DMS153 (cell line): ENCODE results near the gene C4BPB.

Experiments
- DNase-seq: peaks from one replicate; lab custom pipeline; 2025; lab: John Stamatoyannopoulos, UW

C4BPB gene

DNA sequence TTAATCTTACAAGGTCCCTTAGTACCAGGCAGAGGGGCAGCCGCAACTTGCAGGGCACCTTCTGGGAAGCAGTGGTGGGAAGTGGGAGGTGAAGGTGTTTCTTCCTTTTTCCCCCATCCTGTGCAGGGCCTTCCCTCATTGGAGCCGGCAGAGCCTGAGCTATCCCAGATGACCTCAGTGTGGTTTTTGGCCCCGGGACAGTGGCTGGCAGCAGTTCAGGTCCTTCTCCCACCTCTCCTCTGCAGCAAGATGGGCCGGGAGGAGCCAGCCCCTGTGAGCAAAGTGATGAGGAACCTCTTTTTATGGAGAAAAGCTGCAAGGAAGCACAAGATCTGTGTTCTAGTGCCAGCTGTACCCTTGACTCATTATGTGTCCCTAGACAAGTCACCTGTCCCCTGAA is 28.8 kb upstream of the C4BPB start:
- DNase-seq = no peak

DNA sequence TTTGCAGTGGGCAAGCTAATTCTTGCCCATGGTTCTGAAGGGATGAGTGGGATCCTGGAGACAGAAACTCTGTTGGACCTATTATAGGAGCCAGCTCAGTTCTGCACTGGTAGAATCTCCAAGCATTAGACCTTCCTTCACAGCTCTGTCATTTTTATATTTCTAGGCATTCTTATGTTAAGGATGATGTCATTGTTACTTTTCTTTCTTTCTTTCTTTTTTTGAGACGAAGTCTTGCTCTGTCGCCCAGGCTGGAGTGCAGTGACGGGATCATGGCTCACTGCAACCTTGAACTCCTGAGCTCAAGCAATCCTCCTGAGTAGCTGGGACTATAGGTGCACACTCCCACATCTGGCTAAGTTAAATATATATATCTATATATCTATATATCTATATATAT is 28.1 kb upstream of the C4BPB start:
- DNase-seq = no peak

DNA sequence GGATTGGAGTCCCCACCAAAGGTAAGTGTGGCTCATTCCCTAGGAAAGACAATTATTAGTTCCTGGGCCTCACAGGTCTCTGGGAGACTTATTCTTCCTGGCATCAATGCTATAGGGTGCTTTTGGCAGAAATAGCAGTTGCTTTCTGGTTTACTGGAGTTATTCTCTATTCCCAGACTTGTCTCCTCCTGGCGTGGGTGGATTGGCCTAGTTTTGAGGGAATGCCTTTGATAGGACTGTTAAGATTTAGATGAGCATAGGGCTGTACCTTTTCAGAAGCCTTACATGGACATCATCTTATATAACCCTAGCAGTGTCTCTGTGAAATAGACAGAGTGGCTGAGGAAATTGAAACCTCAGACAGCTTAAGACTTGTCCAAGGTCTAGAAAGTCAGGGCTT is 26.6 kb upstream of the C4BPB start:
- DNase-seq = no peak

DNA sequence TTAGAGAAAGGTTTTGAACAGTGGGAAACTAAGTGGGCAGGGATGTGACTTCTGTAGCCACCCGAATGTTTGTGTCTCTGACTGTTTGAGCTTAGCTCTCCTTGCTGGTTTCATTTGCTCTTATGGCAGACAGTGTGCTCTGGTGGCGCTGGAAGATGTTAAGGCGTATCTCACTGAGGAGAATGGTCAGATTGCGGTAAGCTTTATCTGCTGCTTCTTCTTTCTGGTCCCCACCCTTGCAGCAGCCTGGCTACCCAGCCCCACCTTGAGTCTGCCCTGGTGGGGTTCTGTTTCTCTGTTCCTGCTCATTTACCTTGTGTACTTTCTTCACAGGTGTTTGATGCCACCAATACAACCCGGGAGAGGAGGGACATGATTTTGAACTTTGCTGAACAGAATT is 25.6 kb upstream of the C4BPB start:
- no peak for DNase-seq

DNA sequence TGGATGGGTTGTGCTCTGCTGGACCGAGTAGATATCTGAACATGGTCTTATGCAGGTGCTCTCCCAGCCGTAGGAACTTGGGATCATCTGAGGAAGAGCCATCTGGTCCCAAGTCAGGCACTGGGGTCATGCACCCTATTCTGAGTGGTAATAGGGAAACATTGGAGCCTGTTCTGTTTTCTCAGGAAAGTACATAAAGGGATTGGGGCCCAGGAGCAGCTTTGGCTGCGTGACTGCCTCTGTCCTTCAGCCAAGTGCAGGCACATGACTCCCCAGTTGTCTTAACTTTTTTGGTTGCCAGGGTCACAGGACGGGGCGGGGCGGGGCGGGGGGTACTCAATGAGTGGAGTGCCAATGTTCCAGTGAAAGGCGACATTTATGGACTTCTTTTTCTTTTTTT is 24.1 kb upstream of the C4BPB start:
- DNase-seq = no peak

DNA sequence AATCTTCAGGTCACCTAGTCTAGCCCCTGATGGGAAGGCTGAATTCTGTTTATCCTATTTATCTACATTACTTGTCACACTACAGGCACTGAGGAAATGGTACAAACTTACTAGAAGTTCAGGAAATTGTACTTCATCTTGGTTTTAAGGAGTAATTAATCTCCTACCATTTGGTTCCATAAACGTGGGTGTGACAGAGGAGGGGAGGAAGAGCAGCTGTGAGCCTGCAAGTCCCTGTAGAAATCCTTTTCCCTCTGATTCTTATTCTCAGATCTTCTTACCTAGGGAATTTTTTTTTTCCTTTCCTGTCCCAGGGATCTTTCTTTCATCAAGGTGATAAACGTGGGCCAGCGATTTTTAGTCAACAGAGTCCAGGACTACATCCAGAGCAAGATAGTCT is 21.5 kb upstream of the C4BPB start:
- DNase-seq = no peak

DNA sequence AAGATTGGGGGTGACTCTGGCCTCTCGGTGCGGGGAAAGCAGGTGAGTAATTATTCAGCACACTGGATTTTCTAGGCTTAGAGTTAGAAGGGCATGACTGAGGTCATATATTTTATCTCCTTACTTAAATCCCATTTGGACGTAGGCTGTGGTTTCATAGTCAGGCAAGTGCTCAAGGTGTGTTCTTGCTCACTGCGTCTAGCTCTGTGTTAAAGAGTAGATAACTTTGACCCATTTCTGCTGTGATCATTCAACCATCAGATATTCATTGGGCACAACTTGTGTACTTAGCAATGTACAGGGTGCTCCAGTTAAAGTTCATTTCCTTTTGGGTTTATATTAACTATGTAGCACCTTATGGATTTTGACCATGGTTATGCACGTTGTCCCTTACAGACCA is 21.0 kb upstream of the C4BPB start:
- no peak for DNase-seq

DNA sequence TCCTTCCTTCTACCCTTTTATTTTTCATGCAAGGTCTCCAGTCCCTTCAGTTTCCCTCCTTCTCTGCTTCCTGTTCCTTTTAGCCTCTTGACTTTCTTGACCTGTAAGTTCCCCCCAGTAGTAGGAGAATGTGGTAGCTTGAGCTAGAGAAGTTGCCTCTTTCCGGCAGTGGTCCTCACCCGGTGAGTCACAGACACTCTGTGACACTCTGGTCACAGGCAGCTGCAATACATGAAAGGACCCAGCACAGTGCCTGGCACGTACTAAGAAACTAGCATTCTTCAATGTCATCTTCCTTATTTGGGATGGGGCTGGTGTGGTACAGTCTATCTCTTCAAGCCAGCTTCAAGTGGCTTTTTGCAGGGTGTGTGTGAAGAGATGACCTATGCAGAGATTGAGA is 19.6 kb upstream of the C4BPB start:
- no peak for DNase-seq

DNA sequence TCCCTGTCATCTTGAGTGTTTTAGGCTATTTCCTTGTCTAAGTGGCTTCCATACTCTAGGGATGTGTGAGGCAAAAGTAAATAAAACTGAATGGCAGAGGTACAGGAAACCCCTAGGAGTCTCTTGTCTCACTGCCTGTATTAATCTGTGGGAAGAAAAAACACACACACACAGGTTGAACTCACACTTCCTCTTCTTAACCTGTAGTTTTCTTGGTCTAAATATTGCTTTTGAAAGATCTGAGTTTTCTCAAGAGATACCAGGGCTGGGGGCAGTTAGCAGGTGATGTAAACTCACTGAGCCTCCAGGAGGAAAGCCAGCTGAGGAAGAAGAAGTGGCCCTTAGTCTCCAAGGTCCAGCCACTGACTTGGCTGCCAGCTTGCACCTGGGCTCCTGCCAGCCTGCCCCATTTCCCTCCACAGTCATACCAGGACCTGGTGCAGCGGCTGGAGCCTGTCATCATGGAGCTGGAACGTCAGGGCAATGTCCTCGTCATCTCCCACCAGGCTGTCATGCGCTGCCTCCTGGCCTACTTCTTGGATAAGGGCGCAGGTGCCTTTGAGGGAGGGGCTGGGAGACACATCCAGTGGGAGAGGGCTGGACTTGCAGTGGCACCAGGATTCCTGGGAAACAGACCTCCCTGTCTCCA is 18.7 kb upstream of the C4BPB start:
- DNase-seq = peak; percentile 26

DNA sequence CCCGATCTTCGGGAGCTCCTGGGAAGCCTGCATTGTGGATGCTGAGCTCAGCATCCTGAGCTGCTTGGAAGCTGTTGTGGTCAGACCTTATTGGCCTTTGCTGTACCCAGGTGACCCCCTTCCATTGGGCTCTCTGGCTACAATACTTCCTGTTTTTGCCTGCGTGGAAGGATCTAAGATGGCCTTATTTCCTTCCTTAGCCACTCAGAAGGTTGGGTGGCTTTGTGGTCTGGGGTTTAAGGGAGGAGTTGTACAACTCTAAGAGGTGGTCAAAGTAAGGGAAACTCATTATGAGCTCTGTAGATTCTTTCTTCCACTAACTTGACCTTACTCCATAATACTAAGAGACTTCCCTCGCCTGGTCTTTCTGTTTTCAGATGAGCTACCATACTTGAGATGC is 17.8 kb upstream of the C4BPB start:
- no peak for DNase-seq

DNA sequence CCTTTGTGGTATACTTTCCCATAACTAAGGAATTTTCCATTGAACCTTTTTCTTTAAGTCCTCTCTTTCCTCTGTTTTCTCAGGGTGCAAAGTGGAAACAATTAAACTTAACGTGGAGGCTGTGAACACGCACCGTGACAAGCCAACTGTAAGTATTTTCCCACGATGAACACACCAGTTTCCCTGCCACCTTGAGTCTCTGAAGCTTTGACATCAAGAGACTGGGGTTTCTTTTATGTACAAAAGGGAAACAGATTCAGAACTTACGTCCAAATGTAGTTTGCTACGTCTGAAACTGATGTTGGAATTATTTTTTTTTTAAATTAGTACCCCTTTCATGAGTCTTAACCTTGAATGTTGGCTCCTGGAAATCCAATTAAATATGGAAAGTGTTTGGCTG is 17.2 kb upstream of the C4BPB start:
- DNase-seq = no peak

DNA sequence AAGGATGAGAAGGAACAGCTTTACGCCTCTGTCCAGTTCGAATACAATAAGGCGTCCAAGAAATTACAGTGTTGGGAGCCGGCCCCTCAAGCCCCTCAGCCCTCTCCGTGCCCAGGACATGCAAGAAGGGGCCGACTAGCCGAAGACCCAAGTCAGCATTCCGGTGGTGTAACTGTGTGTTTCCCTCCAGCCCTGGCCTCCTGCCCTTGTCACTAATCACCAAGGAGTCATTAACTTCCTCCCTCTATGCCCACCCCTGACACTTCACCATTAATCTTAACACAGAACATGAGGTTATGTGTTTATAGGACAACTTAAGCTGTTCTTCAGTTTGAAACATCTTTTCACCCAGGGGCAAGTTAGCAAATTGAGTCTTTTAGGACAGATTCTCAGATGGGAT is 16.4 kb upstream of the C4BPB start:
- DNase-seq = no peak

DNA sequence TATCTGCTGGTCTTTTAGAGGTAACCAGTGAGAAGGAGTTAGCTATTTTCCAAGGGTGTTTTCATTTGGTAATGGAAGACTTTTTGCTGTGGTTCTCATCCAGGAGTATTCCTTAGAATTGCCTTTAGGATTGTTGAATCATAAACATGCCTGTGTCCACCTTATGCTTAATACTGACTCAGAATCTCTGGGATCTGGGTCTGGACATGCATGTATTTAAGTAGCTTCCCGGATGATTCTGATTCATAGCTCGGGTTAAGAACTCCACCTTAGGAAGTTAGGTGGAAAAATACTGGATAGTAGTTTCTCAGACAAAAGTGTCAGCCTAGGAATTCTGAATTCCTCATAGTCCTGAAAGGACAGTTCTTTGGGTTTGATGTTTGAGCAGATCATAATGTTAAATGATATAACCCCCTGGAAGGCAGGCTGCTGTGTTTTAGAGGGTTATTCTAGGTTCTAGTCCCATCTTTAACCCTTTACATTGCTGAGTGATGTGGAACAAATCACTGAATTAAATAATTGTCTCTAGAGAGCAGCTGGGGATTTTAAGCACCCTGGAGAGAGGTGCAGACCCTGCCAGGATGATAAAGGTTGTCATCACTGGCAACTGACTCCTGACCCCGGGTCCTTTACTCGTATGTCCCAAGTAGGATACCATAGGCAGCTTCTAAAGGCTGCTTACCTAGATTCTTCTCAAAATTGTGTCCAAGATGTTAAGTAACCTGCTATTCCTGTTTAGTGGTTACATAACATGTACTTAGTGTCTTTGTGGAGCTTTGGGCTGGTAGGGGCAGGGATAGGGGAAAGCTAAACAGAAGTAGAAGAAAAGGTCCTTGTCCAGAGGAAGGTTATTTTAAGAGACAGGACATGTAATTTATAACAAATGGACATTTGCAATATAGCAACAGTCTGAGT is 14.5 kb upstream of the C4BPB start:
- DNase-seq = no peak

DNA sequence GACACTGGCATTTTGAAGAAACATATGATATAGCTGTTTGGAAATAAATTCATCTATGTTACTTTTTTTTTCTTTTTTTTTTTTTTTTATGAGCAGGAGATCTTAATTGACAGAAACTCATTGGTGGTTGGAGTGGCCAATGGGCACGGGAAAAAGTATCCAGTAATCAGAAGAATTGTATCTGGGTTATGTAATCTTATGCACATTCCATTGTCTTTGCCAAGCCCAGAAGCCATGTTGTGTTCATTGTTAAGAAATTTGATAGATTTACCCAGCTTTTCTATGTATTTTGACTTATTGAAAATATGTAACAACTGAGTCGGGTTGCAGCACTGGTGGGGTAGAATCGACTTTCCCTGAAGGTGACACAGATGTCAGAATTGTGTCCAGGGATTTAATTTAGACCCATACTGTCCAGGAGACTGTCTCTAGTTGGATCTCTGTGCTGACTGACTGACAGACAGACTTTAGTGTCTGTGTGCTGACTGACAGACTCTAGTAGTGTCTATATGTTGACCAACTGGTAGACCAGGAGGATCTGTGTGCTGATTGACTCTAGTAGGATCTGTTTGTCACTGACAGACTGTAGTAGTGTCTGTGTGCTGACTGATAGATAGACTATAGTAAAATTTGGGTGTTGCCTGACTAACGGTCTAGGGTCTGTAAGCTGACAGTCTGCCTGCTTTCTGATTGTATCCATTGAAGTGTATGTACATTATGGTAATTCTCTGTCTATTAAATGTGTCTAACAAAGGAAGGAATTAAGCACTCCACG is 12.3 kb upstream of the C4BPB start:
- no peak for DNase-seq

DNA sequence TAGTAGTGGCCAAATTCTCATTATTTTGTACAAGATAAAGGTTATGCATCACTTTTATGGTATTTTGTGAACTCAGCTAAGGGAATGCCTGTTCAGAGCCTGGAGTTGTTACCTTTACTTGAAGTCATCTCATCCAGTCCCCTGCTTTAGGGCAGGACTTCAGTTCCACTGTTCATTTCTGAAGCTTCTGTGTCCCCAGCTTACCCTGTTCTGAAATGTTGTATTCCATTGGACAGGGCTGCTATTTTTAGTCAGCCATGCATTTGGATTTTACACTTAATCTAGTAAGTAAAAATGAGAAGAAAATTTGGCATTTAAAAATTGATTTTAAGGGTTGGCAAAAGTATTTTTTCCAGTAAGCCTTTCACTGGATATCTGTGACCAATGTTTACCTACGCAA is 11.6 kb upstream of the C4BPB start:
- DNase-seq = no peak

DNA sequence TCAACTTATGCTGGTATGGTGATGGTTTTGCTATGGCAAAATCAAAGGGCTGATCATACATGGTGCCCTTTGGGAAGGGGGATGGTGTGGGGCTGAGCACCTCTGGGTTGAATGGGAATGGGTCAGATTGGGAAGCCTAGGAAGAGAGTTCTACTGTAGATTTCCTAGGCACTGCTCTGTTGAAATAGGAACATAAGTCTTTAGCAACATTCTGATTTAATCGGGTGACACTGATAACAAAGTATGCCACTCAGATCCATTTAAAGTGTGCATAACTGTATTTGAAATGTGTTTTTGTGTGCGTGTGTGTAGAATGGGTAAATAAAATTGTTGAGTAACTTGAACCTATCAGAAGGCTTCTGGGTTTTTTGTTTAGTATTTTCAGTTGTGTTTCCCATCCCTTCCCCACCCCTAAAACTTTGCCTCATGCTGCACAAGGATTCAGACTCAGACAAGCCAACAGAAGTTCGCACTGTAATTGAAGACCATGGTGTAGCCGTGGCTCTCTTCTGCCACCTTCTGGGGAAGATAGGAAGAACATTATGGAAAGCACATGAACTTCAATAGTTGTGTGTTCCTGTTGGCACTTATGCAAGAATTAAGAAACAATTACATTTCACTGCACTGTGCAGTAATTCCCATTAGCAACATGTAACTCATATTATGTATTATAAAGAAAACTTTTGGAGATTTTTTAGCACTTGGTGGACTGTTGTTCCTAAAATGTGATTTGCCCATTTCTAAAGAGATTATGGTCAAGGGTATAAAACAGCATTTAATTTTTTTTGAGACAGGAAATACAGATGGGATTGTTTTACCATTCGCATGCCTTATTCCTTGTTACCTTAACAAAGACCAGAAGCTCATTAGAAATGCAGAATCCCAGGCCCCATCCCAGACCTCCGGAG is 10.9 kb upstream of the C4BPB start:
- DNase-seq = peak; percentile 63

DNA sequence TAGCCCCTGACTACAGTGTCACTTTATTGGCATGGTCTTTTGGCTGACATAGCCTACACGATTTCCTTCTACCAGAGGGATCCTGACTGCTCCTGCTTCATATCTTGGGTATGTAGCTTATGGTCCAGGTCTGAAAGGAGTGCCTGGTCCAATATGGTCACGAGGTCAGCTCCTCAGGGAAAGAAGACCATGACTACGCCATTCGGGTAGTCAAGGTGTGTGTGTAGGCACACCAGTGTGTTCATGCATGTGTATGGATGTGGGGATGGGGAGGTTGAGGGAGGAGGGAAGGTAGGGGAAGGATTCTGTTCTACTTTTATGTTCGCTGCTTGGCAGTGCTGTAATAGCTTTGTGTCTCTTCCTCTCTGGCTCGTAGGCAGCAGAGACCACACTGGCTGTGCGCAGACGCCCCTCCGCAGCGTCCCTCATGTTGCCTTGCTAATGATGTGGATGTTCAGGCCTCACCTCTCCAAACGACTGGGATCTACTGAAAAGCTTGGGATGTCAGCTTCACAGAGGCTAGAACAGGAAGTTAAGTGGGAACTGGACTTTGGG is 10.0 kb upstream of the C4BPB start:
- no peak for DNase-seq

DNA sequence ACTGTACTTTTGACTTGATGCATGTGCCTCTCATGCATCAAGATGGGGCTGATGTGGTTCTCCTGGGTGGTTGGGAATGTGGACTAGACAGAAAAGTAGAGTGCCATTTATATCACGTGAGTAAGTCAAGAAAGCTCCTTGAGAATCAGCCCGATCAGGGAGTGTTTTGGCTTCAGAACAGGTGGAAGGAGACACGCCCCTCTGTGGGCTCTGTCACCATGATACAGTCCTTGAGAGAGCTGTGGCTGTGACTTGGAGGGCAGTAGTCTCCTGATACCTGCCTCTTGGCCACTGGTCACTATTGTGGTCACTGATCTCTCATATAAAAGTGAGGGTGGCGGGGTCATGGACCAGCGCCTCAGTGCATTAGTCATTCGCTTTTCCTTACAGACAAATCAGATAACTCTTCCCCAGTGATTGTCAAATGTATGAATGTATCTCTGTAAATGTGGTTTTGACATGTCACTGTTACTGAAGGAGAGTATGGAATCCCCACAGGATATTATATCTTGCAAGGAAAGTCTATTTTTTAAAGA is 8.9 kb upstream of the C4BPB start:
- no peak for DNase-seq

DNA sequence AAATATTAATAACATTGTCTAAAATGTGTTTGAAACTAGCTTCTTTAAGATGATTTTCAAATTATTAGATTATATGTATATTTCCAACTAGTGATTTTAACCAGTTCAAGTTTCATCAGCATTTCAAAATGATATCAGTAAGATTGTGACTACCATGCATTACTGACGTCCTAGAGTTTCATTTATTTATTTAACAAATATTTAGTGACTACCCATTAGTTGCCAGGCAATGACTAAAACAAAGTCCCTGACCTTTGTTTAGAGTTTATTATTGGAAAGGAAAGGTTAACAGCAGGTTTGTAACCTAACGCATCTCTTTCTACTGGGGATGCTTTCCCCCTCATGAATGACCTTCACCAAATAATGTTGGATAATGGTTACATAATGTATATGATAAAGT is 7.6 kb upstream of the C4BPB start:
- DNase-seq = peak; percentile 30

DNA sequence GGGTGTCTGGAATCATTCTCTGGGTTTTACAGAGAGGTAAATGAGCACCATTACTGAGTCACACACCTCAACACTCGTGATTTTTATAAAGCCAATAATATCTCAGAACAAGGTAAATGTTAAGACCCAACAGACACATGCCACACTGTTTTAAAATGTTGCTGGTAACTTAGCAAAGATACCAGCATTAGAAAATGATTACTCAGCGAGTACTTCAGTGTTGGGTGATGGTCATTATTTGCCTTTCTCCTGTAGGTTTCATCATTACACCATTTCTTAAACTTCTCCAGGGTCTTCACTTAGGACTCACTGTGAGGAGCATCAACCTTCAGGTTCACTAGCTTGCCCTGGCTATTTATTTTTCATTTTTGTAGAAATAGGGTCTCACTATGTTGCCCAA is 6.9 kb upstream of the C4BPB start:
- DNase-seq = no peak

DNA sequence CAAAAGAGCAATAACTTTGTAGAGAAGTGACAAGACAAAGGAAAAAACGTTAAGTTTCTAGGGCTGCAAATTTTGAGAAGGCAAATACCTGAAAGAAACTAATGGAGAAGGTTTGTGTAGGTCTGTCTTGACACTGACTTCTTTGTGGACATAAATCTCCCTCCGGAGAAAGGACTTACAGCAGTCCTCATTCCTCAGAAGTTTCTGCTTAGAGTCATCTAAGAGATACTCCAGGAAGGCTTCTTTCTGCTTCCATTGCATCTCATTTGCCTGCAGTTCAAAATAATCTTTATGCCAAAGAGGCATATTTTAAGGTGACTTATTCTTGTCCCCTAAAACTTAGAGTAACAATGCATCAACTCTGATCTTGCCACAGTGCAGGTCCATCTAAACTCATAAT is 4.4 kb upstream of the C4BPB start:
- DNase-seq = no peak
